Left colon (tissue), 2 donors: Measurements from ENCODE around the gene TPCN2. TPM values are rescaled to one million over a fixed set of nuclear protein-coding genes. Genes with fewer than 3 reads are reported as not detected.
A peak's percentile ranks its signal among the peaks of the same experiment; 100 is the strongest.

ENCODE experiments used
- ATAC-seq: fragments of 200-7000 bp; cut with Tn5 transposase; one replicate; pipeline ENCODE4 v1.9.1; 2020; ENCODE audit warnings: mild to moderate bottlenecking, moderate library complexity
- DNase-seq, 2 donors: peaks; one replicate each; pipeline ENCODE4 v3.0.0-alpha.2; 2020
- intact Hi-C, 2 donors: fragments of 100-400 bp; cut with DNase I in 1 of 2; cut with micrococcal nuclease in 1 of 2; formaldehyde crosslinking; loops; one replicate each; pipeline versions ENCODE4 v1.11.2 to v1.14.0; 2022; cut with DNase I, micrococcal nuclease
- total RNA-seq, 2 donors: library from RNA; stranded (reverse); fragmentation: NEBNext Ultra II Directional; extraction: Animal tissue kit (Norgen Biotek cat#: 25700); gene quantifications; one replicate each; pipeline ENCODE4 v1.2.1, GENCODE V29; 2021
- donor health status: DM: no; HTN: no; CAD: no.
- donor health status: DM: yes; HTN: yes; CAD: no.

TPCN2 gene
- total RNA-seq, 2 donors from 2014 or later: 17.1 to 17.6 TPM

DNA sequence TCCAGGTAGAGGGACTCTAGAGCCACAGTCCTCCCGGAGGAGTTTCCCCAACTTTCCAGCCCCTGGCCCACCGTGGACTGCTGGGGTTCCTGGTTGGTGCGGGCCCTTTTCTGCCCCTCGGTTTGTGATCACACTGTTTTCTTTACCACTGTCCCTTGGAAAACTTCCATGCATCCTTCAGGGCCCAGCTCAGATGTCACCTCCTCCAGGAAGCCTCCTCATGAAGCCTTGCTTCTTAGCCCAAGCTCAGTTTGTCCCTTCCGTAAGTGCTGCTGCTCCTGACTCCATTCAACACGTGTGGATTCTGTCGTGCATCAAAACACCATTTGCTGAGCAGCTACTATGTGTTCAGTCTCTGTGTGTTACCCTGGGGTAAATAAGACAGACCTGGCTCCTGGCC is 15.9 kb upstream of the TPCN2 start:
- intact Hi-C loops: no loop called here

GRCh38 chr11:69033431-69033830 is 15.3 kb upstream of the TPCN2 start:
- ATAC-seq: no peak
- intact Hi-C loops: no loop called here
- no peak for DNase-seq

More for the DNA sequence above, 15.9 kb upstream of the TPCN2 start:
- ATAC-seq (no peak), DNase-seq (no peak)

- no peak for ATAC-seq
- intact Hi-C loops: no loop called here
- no peak for DNase-seq
Measured at GRCh38 chr11:69034123-69034867, 14.4 kb upstream of the TPCN2 start.

- no peak for ATAC-seq
- DNase-seq: no peak
- intact Hi-C loops: no loop called here
Measured at GRCh38 chr11:69035150-69035945, 13.4 kb upstream of the TPCN2 start.

DNA sequence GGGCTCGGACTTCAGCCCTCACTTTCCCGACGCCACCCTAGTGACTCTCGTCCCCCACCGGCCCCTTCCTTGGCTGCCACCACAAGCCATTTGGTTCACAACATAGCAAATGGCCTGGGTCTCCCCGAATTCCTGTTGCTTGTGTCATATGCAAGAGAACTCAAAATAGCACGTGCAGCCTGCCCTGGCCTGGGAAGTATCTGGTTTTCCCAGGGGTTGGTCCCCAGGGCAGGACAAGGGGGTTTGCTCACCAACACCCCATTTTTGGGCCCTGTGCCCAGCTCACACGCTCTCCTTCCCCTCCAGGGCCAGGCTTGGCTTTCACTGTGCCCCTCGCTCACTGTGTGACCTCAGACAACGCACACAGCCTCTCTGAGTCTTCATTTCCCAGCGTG is 12.8 kb upstream of the TPCN2 start:
- DNase-seq: no peak
- intact Hi-C loops: no loop called here
- no peak for ATAC-seq

- no peak for DNase-seq
- intact Hi-C loops: no loop called here
- no peak for ATAC-seq
Measured at GRCh38 chr11:69037074-69037473, 11.7 kb upstream of the TPCN2 start.

- DNase-seq (no peak), ATAC-seq (no peak)
- intact Hi-C loops: no loop called here
Measured at GRCh38 chr11:69037544-69037943, 11.2 kb upstream of the TPCN2 start.

DNA sequence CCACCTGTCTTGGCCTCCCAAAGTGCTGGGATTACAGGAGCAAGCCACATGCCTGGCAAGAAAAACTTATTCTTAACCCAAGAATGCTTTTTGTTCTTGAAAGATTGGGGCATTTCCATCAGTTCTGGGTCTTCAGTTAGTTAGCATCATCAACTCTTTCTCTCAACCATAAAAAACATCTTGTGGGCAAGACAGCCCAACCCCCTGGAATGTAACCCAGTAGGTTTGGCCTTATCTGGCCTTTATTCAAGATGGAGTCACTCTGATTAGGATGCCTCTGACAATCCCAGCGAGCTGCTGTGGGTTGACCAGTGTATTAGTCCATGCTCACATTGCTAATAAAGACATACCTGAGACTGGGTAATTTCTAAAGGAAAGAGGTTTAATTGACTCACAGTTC is 9.2 kb upstream of the TPCN2 start:
- ATAC-seq (no peak), DNase-seq (no peak)
- intact Hi-C loops: no loop called here

GRCh38 chr11:69040051-69040450 is 8.7 kb upstream of the TPCN2 start:
- DNase-seq (no peak), ATAC-seq (no peak)
- intact Hi-C loops: no loop called here

GRCh38 chr11:69040581-69041260 is 8.0 kb upstream of the TPCN2 start:
- ATAC-seq: no peak
- no peak for DNase-seq
- intact Hi-C loops: no loop called here

GRCh38 chr11:69041516-69041915 is 7.2 kb upstream of the TPCN2 start:
- DNase-seq (no peak), ATAC-seq (no peak)
- intact Hi-C loops: no loop called here

- ATAC-seq (peak; percentile 56), DNase-seq (peak; percentile 74 to 82)
- intact Hi-C loops: no loop called here
Measured at GRCh38 chr11:69044111-69045013, 4.4 kb upstream of the TPCN2 start.

GRCh38 chr11:69048031-69048693 is 570 bp upstream of the TPCN2 start:
- intact Hi-C loops: no loop called here
- DNase-seq (no peak), ATAC-seq (no peak)

DNA sequence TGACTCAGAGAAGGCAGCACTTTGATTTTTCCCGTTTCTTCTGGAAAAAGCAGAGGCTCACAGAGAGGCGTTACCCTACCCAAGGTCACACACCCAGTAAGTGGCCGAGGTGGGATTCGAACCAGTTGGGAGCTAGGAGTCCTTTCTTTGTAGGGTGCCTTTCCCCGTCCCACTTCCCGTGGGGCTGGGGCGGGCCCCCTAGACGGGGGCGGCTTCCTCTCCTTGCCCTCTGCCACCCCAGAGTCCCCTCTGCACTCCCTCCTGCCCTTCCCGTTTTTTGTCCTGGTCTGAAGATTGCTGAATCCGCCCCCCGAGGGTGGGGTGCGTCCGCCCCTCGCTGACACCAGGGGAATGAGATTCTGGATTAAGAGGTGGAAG is 747 bp downstream of the TPCN2 start:
- DNase-seq: peak in 1 of 2 donors; percentile 31
- ATAC-seq: peak; percentile 18
- intact Hi-C loops: no loop called here

GRCh38 chr11:69050592-69051380 is 2.1 kb downstream of the TPCN2 start:
- intact Hi-C loops: no loop called here
- no peak for DNase-seq
- ATAC-seq: no peak

DNA sequence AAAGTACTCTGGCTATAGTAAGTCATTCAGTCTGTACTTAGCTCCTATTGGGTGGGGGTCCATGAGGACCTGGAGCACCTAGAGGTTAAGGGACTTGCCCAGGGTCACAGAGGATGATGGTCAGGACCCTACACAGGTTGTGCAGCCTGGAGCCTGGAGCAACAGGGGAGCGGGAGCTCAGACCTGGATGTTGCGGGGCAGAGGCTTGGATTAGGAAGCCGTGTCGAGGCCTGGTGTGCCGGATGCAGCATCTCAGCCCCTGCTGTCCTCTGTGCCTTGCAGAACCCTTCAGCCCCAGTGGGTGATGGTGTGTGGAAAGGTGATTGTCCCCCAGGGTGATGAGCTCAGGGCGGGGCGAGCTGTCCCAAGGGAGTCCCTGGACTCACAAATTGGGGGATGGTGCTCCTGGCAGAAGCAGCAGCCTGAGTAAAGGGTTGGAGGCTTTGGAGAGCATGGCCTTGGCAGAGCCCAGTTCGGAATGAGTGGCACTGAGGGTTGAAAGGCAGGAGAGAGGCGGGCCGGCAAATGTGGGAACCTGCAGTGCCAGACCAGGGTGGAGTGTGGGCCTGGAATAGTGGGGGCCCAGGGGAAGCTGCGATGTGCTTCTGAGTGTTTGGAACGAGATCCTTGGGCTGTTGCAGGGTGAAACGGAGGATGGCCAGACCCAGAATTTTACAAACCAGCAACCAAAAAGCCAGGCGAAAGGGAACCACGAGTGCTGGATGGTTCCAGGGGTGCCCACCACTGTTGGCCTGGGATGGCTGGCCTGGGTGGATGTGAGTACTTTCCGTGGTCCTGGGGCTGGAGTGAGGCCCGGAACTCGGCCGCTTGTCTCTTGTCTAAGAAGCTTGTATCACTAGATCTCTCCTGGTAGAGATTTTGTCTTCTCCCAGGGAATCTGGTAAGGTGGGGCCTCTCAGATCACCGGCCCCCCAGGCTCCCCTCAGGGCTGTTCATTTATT is 2.9 kb downstream of the TPCN2 start:
- intact Hi-C loops: no loop called here
- ATAC-seq: no peak
- no peak for DNase-seq
